ENCODE measurements around the gene NIBAN1.

GRCh38 chr1:184945678-184946412, 28.5 kb downstream of the NIBAN1 start:
- TF ChIP-seq EGR1 (IDR thresholded peaks at IDR 0.05): no peak
- no peak for TF ChIP-seq YY1 (IDR thresholded peaks at IDR 0.05; ENCODE audit: low read depth)
- TF ChIP-seq, protein P1, sequence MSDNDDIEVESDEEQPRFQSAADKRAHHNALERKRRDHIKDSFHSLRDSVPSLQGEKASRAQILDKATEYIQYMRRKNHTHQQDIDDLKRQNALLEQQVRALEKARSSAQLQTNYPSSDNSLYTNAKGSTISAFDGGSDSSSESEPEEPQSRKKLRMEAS (IDR thresholded peaks at IDR 0.05): no peak
- TF ChIP-seq FOXM1 (IDR thresholded peaks at IDR 0.05; ENCODE audit: borderline replicate concordance, low read depth): no peak
- no peak for TF ChIP-seq CEBPB (IDR thresholded peaks at IDR 0.05)

Measured in Ishikawa (cell line).